ENCODE data around the gene VASH1.
A peak's percentile ranks its signal among the peaks of the same experiment; 100 is the strongest.

The VASH1 gene

GRCh38 chr14:76755610-76756370 is 5.5 kb upstream of the VASH1 start:
- DNase-seq (no peak), ATAC-seq (replicated peaks) (no peak)
- no peak overlapping the region for H3K27ac Mint-ChIP-seq
- H3K27me3 Mint-ChIP-seq: peaks cover 30 to 41% of the 10 kb centered on the region in 2 donors
- H3K9me3 Mint-ChIP-seq: no peaks in the 10 kb centered on the region
- no peak overlapping the region for H3K4me3 Mint-ChIP-seq
- H3K4me1 Mint-ChIP-seq (ENCODE audit: low read depth in 2 of 2): peaks cover 0 to 3% of the 10 kb centered on the region in 2 donors
- peaks cover 3% of the 10 kb centered on the region for H3K36me3 Mint-ChIP-seq (ENCODE audit: insufficient read depth)

- Mint-ChIP-seq H3K4me1 (ENCODE audit: low read depth in 2 of 2) (peaks cover 0 to 5% of the 10 kb centered on the region in 2 donors), H3K4me3 (no peak overlapping the region), H3K36me3 (ENCODE audit: insufficient read depth) (peaks cover 3% of the 10 kb centered on the region), H3K9me3 (no peaks in the 10 kb centered on the region), H3K27ac (no peak overlapping the region), H3K27me3 (peaks cover 32 to 41% of the 10 kb centered on the region in 2 donors)
- DNase-seq (no peak), ATAC-seq (replicated peaks) (no peak)
Measured at GRCh38 chr14:76756371-76756750, 4.9 kb upstream of the VASH1 start.

- no peak overlapping the region for H3K4me3 Mint-ChIP-seq
- DNase-seq (no peak), ATAC-seq (replicated peaks) (no peak)
- H3K36me3 Mint-ChIP-seq (ENCODE audit: insufficient read depth): peaks cover 3% of the 10 kb centered on the region
- H3K27ac Mint-ChIP-seq: no peak overlapping the region
- H3K27me3 Mint-ChIP-seq: peaks cover 33 to 41% of the 10 kb centered on the region in 2 donors
- H3K4me1 Mint-ChIP-seq (ENCODE audit: low read depth in 2 of 2): peaks cover 0 to 12% of the 10 kb centered on the region in 2 donors
- no peaks in the 10 kb centered on the region for H3K9me3 Mint-ChIP-seq
Measured at GRCh38 chr14:76759589-76759988, 1.7 kb upstream of the VASH1 start.

GRCh38 chr14:76760331-76761135 is 735 bp upstream of the VASH1 start:
- peak overlapping the region in 1 of 2 donors; percentile 51 for H3K27ac Mint-ChIP-seq
- ATAC-seq (replicated peaks): no peak
- peaks cover 30 to 46% of the 10 kb centered on the region in 2 donors for H3K27me3 Mint-ChIP-seq
- peaks cover 3% of the 10 kb centered on the region for H3K36me3 Mint-ChIP-seq (ENCODE audit: insufficient read depth)
- H3K4me3 Mint-ChIP-seq: peak overlapping the region; percentile 81 to 86
- peaks cover 0 to 15% of the 10 kb centered on the region in 2 donors for H3K4me1 Mint-ChIP-seq (ENCODE audit: low read depth in 2 of 2)
- no peaks in the 10 kb centered on the region for H3K9me3 Mint-ChIP-seq
- DNase-seq: no peak

- ATAC-seq (replicated peaks) (peak; percentile 8), DNase-seq (no peak)
- Mint-ChIP-seq H3K4me3 (peak overlapping the region; percentile 81 to 86), H3K9me3 (no peaks in the 10 kb centered on the region), H3K27me3 (peaks cover 21 to 32% of the 10 kb centered on the region in 2 donors), H3K4me1 (ENCODE audit: low read depth in 2 of 2) (peaks cover 0 to 15% of the 10 kb centered on the region in 2 donors), H3K36me3 (ENCODE audit: insufficient read depth) (peaks cover 3% of the 10 kb centered on the region), H3K27ac (peak overlapping the region; percentile 65 to 87)
Measured at GRCh38 chr14:76761960-76762410, 717 bp downstream of the VASH1 start.

- Mint-ChIP-seq H3K27me3 (peaks cover 21 to 30% of the 10 kb centered on the region in 2 donors), H3K36me3 (ENCODE audit: insufficient read depth) (peaks cover 3% of the 10 kb centered on the region), H3K4me1 (ENCODE audit: low read depth in 2 of 2) (peaks cover 0 to 15% of the 10 kb centered on the region in 2 donors), H3K9me3 (no peaks in the 10 kb centered on the region), H3K27ac (peak overlapping the region; percentile 65 to 87), H3K4me3 (peak overlapping the region; percentile 81 to 86)
- no peak for DNase-seq
- ATAC-seq (replicated peaks): no peak
Measured at GRCh38 chr14:76762411-76763095, 1.3 kb downstream of the VASH1 start.

- Mint-ChIP-seq H3K27ac (peak overlapping the region in 1 of 2 donors; percentile 87), H3K4me1 (ENCODE audit: low read depth in 2 of 2) (peaks cover 4 to 19% of the 10 kb centered on the region in 2 donors), H3K9me3 (no peaks in the 10 kb centered on the region), H3K4me3 (peak overlapping the region in 1 of 2 donors; percentile 86), H3K27me3 (peaks cover 12 to 23% of the 10 kb centered on the region in 2 donors), H3K36me3 (ENCODE audit: insufficient read depth) (peaks cover 8% of the 10 kb centered on the region)
- no peak for DNase-seq
- no peak for ATAC-seq (replicated peaks)
Measured at GRCh38 chr14:76763096-76764041, 2.1 kb downstream of the VASH1 start.

- peak overlapping the region in 1 of 2 donors; percentile 94 for H3K27ac Mint-ChIP-seq
- peaks cover 6 to 25% of the 10 kb centered on the region in 2 donors for H3K4me1 Mint-ChIP-seq (ENCODE audit: low read depth in 2 of 2)
- peaks cover 8% of the 10 kb centered on the region for H3K36me3 Mint-ChIP-seq (ENCODE audit: insufficient read depth)
- no peaks in the 10 kb centered on the region for H3K9me3 Mint-ChIP-seq
- ATAC-seq (replicated peaks): no peak
- no peak for DNase-seq
- peaks cover 0 to 21% of the 10 kb centered on the region in 2 donors for H3K27me3 Mint-ChIP-seq
- no peak overlapping the region for H3K4me3 Mint-ChIP-seq
Measured at GRCh38 chr14:76765461-76765931, 4.2 kb downstream of the VASH1 start.

- ATAC-seq (replicated peaks) (peak; percentile 95), DNase-seq (peak; percentile 13 to 71 (median 67))
- Mint-ChIP-seq H3K36me3 (ENCODE audit: insufficient read depth) (peaks cover 5% of the 10 kb centered on the region), H3K27ac (peak overlapping the region; percentile 77 to 94), H3K4me3 (peak overlapping the region in 1 of 2 donors; percentile 66), H3K27me3 (peaks cover 0 to 10% of the 10 kb centered on the region in 2 donors), H3K9me3 (no peaks in the 10 kb centered on the region), H3K4me1 (ENCODE audit: low read depth in 2 of 2) (peaks cover 6 to 22% of the 10 kb centered on the region in 2 donors)
Measured at GRCh38 chr14:76767681-76768656, 6.7 kb downstream of the VASH1 start.

- no peak for DNase-seq
- Mint-ChIP-seq H3K27me3 (peaks cover 0 to 8% of the 10 kb centered on the region in 2 donors), H3K9me3 (no peaks in the 10 kb centered on the region), H3K4me3 (peak overlapping the region in 1 of 2 donors; percentile 66), H3K4me1 (ENCODE audit: low read depth in 2 of 2) (peaks cover 6 to 19% of the 10 kb centered on the region in 2 donors), H3K27ac (peak overlapping the region; percentile 77 to 94), H3K36me3 (ENCODE audit: insufficient read depth) (peaks cover 5% of the 10 kb centered on the region)
- ATAC-seq (replicated peaks): no peak
Measured at GRCh38 chr14:76768671-76769500, 7.6 kb downstream of the VASH1 start.

Measured in effector memory CD8-positive, alpha-beta T cell (primary cell).